Thyroid gland (tissue), 4 donors: ENCODE data around the gene ACBD6. TPM values are rescaled to one million over a fixed set of nuclear protein-coding genes. Genes with fewer than 3 reads are reported as not detected.

Experiments used
- DNase-seq, 2 donors: peaks; one replicate each; pipeline ENCODE4 v3.0.0-alpha.2; 2019
- H3K27ac ChIP-seq, 3 donors: fragments of 200-600 bp; sonication (generic); 1 replicate in 2 of 3; 2 replicates in 1 of 3; pipeline ENCODE4 v1.5.1; 2016 to 2019; ENCODE audit warnings: mild to moderate bottlenecking in 1 of 3, moderate library complexity in 1 of 3
- H3K27me3 ChIP-seq: fragments of 200-600 bp; sonication (generic); one replicate; pipeline ENCODE4 v1.5.1; 2019
- H3K36me3 ChIP-seq, 2 donors: fragments of 200-600 bp; sonication (generic); one replicate each; pipeline ENCODE4 v1.5.1; 2016 to 2019
- H3K4me1 ChIP-seq, 2 donors: fragments of 200-600 bp; sonication (generic); one replicate each; pipeline ENCODE4 v1.5.1; 2017 to 2019
- H3K4me3 ChIP-seq, 3 donors: fragments of 200-600 bp; sonication (generic); replicated peaks in 1 of 3; 1 replicate in 2 of 3; 2 replicates in 1 of 3; pipeline ENCODE4 v1.5.1; 2016; ENCODE audit warnings: mild to moderate bottlenecking in 1 of 3
- H3K9me3 ChIP-seq: fragments of 200-600 bp; sonication (generic); one replicate; pipeline ENCODE4 v1.5.1; 2017
- POLR2A ChIP-seq, 2 donors: fragments of 450-650 bp; IDR thresholded peaks; one replicate each; pipeline ENCODE4 v1.6.1; 2017; ENCODE audit warnings: antibody characterized with exemption in 2 of 2, mild to moderate bottlenecking in 2 of 2, moderate library complexity in 1 of 2
- whole genome bisulfite sequencing, 2 donors: methylation state at CpG; one replicate each; pipeline ENCODE4 v1.1.5; 2017; 5-methylcytosine and 5-hydroxymethylcytosine counted together
- intact Hi-C: fragments of 100-400 bp; cut with DNase I; formaldehyde crosslinking; loops from one replicate; pipeline ENCODE4 v1.15.1; 2023
- total RNA-seq, 4 donors: library from RNA; depleted of rRNA; stranded (reverse); fragments of >200 nt; gene quantifications; one replicate each; pipeline ENCODE4 v1.2.3, GENCODE V29; 2016
- TF ChIP-seq, protein P1 (sequence below), 6 experiments: fragments of 200-600 bp in 3 of 6; fragments of 450-650 bp in 3 of 6; sonication (generic) in 3 of 6; IDR thresholded peaks; one replicate each; pipeline ENCODE4 v1.5.1; 2016 to 2019; ENCODE audit warnings: antibody characterized with exemption in 6 of 6, mild to moderate bottlenecking in 2 of 6, inconsistent platforms in 1 of 6, moderate library complexity in 1 of 6

Gene ACBD6
- total RNA-seq, 4 donors from 2014 or later = 52.6 to 66.5 (median 57.2) TPM

DNA sequence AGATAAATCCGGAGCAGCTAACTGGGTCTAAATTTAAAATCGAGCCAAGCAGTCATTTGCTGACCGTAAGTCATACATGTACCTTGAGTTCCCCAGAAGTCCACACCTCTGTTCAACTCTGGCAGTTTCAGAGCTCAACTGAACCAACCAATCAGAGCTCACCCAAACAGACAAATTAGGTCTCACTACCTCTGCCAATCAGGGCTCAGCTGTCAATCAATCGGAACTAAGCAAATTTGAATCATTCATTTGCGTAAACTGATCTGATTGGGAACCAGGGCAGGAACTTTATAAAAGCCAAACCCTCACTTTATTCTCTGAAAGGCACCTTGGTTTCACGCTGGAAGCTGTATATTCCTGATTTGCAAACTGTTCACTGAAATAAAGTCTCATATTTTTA lies 11.2 kb upstream of the ACBD6 start:
- no peaks in the 10 kb centered on the region for H3K9me3 ChIP-seq
- TF ChIP-seq, protein P1, sequence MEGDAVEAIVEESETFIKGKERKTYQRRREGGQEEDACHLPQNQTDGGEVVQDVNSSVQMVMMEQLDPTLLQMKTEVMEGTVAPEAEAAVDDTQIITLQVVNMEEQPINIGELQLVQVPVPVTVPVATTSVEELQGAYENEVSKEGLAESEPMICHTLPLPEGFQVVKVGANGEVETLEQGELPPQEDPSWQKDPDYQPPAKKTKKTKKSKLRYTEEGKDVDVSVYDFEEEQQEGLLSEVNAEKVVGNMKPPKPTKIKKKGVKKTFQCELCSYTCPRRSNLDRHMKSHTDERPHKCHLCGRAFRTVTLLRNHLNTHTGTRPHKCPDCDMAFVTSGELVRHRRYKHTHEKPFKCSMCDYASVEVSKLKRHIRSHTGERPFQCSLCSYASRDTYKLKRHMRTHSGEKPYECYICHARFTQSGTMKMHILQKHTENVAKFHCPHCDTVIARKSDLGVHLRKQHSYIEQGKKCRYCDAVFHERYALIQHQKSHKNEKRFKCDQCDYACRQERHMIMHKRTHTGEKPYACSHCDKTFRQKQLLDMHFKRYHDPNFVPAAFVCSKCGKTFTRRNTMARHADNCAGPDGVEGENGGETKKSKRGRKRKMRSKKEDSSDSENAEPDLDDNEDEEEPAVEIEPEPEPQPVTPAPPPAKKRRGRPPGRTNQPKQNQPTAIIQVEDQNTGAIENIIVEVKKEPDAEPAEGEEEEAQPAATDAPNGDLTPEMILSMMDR (IDR thresholded peaks at IDR 0.05) = no peak
- no peak for TF ChIP-seq POLR2A (IDR thresholded peaks at IDR 0.05)
- H3K27ac ChIP-seq = no peak overlapping the region
- no peaks in the 10 kb centered on the region for H3K36me3 ChIP-seq
- no peak for DNase-seq
- H3K27me3 ChIP-seq = no peaks in the 10 kb centered on the region
- H3K4me1 ChIP-seq = no peaks in the 10 kb centered on the region
- no peak overlapping the region for H3K4me3 ChIP-seq
- 90 to 92% methylated on average over 6 of the region's 6 CpGs for WGBS, 2 donors
- intact Hi-C loops = loop anchor here (10.0 kb wide), 1 partner anchor 631 kb away; no protein-coding TSS in a partner anchor

GRCh38 chr1:180510882-180511281 lies 8.5 kb upstream of the ACBD6 start:
- no peak for TF ChIP-seq POLR2A (IDR thresholded peaks at IDR 0.05)
- TF ChIP-seq, protein P1 (IDR thresholded peaks at IDR 0.05) = no peak
- peaks cover 0 to 2% of the 10 kb centered on the region in 2 donors for H3K4me1 ChIP-seq
- H3K4me3 ChIP-seq = no peak overlapping the region
- no peaks in the 10 kb centered on the region for H3K27me3 ChIP-seq
- H3K9me3 ChIP-seq = no peaks in the 10 kb centered on the region
- no peaks in the 10 kb centered on the region for H3K36me3 ChIP-seq
- intact Hi-C loops = loop anchor here (10.0 kb wide), 1 partner anchor 634 kb away; no protein-coding TSS in a partner anchor
- no peak overlapping the region for H3K27ac ChIP-seq
- WGBS, 2 donors = 97 to 98% methylated on average over 2 of the region's 2 CpGs
- DNase-seq = no peak

DNA sequence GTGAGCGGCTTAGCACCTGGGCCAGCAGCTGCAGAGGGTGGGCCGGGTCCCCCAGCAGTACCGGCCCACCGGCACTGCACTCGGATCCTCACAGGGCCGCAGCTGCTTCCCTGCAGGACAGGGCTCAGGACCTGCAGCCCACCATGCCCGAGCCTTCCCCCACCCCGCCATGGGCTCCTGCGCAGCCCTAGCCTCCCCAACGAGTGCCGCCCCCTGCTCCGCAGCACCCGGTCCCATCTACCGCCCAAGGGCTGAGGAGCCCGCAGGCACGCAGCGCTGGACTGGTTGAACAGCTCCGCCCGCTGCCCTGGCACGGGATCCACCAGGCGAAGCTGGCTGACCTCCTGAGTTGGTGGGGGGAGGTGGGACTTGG lies 6.3 kb upstream of the ACBD6 start:
- intact Hi-C loops = no loop called here
- TF ChIP-seq, protein P1 (IDR thresholded peaks at IDR 0.05) = no peak
- no peak for TF ChIP-seq POLR2A (IDR thresholded peaks at IDR 0.05)
- no peak overlapping the region for H3K4me3 ChIP-seq
- peaks cover 0 to 6% of the 10 kb centered on the region in 2 donors for H3K4me1 ChIP-seq
- 93 to 97% methylated on average over 6 to 14 of the region's 21 CpGs for WGBS, 2 donors
- no peak for DNase-seq
- H3K9me3 ChIP-seq = no peaks in the 10 kb centered on the region
- H3K36me3 ChIP-seq = no peaks in the 10 kb centered on the region
- H3K27me3 ChIP-seq = no peaks in the 10 kb centered on the region
- H3K27ac ChIP-seq = no peak overlapping the region

GRCh38 chr1:180507795-180508724 lies 5.7 kb upstream of the ACBD6 start:
- Histone ChIP-seq H3K36me3 (no peaks in the 10 kb centered on the region), H3K9me3 (no peaks in the 10 kb centered on the region), H3K4me1 (peaks cover 5 to 12% of the 10 kb centered on the region in 2 donors), H3K27me3 (no peaks in the 10 kb centered on the region), H3K27ac (no peak overlapping the region), H3K4me3 (no peak overlapping the region)
- intact Hi-C loops = no loop called here
- 92 to 95% methylated on average over 12 of the region's 15 CpGs for WGBS, 2 donors
- DNase-seq = no peak
- TF ChIP-seq POLR2A (IDR thresholded peaks at IDR 0.05) = no peak
- TF ChIP-seq, protein P1 (IDR thresholded peaks at IDR 0.05) = no peak

GRCh38 chr1:180505732-180506335 lies 3.5 kb upstream of the ACBD6 start:
- intact Hi-C loops = no loop called here
- Histone ChIP-seq H3K36me3 (no peaks in the 10 kb centered on the region), H3K27ac (no peak overlapping the region), H3K4me1 (peaks cover 12 to 23% of the 10 kb centered on the region in 2 donors), H3K27me3 (no peaks in the 10 kb centered on the region), H3K9me3 (no peaks in the 10 kb centered on the region), H3K4me3 (no peak overlapping the region)
- TF ChIP-seq, protein P1 (IDR thresholded peaks at IDR 0.05) = no peak
- no peak for TF ChIP-seq POLR2A (IDR thresholded peaks at IDR 0.05)
- 52 to 58% methylated on average over 8 of the region's 8 CpGs for WGBS, 2 donors
- no peak for DNase-seq
